HG03521 (cell line): Measurements from ENCODE around the gene FCGR3B.
"Not testable (repeated sequence)": the region's sequence is repeated elsewhere in the genome, so short reads cannot be mapped to it uniquely, and the experiment has no call there.

ENCODE experiments used
- ATAC-seq: cut with Tn5 transposase; IDR thresholded peaks from one replicate; pipeline ENCODE4 v1.9.1; 2021; ENCODE audit warnings: mild to moderate bottlenecking, moderate library complexity; ENCODE audit not compliant: unreplicated experiment

FCGR3B gene

GRCh38 chr1:161639203-161639602, 8.2 kb upstream of the FCGR3B start:
- not testable (repeated sequence) for ATAC-seq

- ATAC-seq, result not testable (repeated sequence)
Measured at GRCh38 chr1:161638251-161638993, 7.4 kb upstream of the FCGR3B start.

DNA sequence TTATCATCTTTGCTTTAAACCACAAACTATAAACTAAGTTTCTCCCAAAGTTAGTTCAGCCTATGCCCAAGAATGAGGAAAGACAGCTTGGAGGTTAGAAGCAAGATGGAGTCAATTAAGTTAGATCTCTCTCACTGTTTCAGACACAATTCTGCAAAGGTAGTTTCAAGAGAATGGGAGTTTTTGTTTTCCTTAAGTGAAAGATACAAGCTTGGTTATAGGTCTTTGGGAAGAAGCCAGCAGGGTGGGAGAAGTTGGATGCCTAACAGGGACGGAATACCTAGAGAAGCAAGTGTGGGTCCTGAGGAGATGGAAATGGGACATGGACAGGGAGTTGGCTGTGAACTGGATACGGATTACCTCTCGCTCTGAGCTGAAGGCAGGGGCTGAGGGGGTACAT, 6.0 kb upstream of the FCGR3B start:
- ATAC-seq, result not testable (repeated sequence)

DNA sequence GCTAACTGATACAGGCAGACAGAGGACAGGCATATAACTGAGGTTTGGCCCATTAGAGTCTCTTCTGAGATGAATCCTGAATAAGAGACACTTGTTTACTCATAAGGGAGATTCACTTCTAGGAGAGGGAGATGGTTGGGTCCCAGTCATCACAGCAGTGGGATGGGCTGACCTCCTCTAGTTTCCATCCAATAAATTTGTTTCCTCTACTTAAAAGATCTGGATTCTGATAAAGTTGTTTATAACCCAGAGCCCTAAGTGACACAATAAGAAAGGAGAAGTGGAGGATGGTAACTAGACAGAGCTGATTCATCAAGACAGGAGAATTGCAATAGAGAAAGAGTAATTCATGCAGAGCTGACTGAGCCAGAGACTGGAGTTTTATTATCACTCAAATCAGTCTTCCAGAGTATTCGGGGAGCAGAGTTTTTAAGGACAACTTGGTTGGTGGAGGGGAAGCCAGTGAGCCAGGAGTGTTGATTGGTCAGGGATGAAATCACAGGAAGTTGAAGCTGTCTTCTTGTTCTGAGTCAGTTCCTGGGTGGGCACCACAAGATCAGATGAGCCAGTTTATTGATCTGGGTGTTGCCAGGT, 5.3 kb upstream of the FCGR3B start:
- not testable (repeated sequence) for ATAC-seq

DNA sequence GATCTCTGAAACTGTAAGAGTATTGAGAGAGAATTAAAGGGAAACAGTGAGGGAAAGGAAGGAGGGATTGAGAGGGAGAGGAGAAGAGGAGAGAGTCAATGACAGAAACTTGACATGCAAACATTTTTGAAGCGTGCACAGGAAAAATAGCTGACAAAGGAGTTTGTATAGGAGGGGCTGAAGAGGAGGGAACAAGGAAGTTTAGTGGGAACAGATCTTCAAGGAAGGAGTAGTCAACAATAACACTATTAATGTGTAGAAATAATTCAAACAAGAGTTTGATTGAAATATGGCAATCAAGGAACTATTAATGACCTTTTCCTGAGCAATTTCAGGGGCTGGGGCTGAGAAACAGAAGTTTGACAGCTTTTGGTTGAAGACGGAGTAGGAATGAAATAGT, 4.0 kb upstream of the FCGR3B start:
- ATAC-seq, result not testable (repeated sequence)

DNA sequence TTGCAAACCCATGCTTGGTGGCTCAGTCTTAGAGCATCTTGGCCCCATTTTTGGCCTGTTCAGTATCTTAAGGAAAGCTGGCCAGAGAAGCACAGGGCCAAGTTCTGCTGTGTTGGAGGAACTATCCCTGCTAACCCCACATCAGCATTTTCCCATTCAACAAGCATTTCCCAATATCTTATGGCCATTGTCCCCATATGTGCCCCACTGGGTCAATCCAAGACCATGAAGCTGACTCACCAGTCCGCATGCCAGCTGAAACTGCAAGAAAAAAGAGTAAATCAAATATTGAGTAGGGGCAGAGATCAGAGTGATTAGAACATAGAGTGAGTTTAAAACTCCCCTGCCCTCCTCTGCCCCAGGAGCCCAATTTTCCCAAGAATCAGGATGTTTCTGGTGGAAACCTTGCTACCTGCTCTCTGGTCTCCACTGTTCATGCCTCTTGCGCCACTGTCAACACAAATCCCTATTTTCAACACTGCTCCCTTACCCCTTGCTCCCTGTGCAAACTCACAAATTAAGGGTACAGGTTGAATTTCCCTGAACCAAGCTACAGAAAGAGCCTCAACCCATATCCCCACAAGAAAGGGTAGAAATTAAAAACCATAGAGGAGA, 741 bp downstream of the FCGR3B start:
- ATAC-seq, result not testable (repeated sequence)

DNA sequence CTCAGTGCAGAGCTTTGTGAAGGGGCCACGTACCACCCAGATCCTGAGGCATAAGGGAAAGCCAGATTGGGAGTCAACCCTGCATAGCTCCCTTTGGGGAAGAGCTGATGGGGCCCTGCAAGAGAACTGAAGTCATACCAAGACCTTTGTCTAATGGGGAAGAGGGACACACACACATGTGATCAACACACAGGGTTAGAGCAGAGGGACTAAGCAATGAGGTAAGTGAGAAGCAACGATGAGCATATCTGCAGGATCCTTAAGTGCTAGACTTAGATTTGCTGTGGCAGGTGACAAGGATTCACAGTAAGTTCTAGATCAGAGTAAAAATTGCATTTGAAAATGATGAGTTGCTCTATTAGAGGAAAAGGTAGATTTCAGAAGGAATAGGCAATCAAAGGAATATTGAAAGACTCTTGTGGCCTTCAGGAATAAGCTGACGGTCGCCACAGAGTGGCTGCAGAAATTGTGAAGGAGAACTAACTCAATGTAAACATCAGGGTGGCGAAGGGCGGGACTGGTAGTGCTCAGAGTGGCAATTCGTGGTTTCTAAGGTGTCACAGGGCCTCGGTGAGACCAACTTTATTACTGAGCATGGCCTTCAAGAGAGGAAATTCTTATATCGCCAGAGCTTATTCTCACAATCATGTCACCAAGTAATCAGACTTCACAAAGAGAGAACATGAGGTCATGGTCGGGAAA, 4.4 kb downstream of the FCGR3B start:
- not testable (repeated sequence) for ATAC-seq

- not testable (repeated sequence) for ATAC-seq
Measured at GRCh38 chr1:161624605-161625004, 6.4 kb downstream of the FCGR3B start.

- ATAC-seq, result not testable (repeated sequence)
Measured at GRCh38 chr1:161623401-161624051, 7.5 kb downstream of the FCGR3B start.

DNA sequence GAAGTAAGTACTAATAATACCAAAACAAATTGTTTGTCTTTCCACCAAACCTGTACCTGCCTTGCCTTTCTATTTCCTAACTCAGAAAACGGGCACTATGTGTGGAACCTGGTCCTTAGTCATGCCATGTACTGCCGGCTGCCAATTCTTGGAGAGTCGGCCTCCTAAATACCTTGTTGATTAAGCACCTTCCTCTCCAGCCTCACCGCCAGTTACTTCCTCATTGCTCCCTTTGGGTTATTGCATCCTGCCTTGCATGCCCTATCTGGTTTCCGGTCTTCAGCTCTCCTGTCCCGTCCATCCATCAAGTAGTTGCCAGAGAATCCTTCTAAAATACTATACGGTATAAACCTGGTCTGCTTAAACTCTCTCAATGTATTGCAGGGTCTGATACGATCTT, 8.9 kb downstream of the FCGR3B start:
- ATAC-seq, result peak; percentile 38

DNA sequence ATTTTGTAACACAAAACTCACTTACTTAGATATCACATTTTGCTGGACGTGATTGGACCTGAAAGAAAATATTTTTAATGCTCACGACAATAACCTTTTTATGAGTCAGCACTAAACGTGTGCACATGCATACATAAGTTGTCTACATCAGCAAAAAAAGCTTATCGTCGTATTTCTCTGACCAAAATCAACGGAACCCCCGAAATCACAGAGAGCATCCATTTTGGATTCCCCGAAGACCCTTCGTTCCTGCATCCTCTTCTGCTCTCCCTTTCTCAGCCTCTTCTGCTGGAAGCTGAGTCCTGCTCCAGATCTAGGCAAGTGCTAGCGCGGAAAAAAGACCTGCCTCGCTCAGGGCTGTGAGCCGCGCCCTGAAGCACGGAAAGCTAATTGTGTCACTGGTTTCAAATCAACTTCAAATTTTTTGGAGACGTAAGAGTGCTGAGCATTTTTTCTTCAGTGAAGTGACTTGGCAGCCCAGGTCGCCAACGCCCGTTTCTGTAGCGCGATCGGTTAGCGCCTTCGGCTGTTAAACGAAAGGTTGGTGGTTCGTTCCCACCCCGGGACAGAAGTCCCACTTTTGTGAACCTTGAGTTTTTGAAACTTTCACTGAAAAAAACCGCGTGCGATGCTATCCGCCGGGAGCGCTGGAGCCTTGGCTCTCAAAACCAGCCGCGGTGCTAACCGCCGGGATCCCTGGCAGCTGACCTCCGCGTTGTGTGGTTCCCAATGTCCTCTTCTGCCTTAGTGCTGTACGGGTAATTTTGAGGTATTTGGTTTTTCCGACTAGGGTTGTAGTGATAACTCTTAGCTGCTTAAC, 9.6 kb downstream of the FCGR3B start:
- ATAC-seq, result peak; percentile 43

DNA sequence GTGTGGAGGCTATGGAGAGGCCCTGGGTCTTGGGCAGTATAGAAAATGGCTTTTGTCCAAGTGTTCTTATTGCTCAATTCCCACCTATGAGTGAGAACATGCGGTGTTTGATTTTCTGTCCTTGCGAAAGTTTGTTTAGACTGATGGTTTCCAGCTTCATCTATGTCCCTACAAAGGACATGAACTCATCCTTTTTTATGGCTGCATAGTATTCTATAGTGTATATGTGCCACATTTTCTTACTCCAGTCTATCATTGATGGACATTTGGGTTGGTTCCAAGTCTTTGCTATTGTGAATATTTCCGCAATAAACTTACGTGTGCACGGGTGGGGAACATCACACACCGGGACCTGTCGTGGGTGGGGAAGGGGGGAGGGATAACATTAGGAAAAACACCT, 10.6 kb downstream of the FCGR3B start:
- not testable (repeated sequence) for ATAC-seq

- ATAC-seq, result not testable (repeated sequence)
Measured at GRCh38 chr1:161618517-161618916, 12.5 kb downstream of the FCGR3B start.

GRCh38 chr1:161616417-161616816, 14.6 kb downstream of the FCGR3B start:
- not testable (repeated sequence) for ATAC-seq

- ATAC-seq, result not testable (repeated sequence)
Measured at GRCh38 chr1:161613142-161613514, 17.8 kb downstream of the FCGR3B start.

DNA sequence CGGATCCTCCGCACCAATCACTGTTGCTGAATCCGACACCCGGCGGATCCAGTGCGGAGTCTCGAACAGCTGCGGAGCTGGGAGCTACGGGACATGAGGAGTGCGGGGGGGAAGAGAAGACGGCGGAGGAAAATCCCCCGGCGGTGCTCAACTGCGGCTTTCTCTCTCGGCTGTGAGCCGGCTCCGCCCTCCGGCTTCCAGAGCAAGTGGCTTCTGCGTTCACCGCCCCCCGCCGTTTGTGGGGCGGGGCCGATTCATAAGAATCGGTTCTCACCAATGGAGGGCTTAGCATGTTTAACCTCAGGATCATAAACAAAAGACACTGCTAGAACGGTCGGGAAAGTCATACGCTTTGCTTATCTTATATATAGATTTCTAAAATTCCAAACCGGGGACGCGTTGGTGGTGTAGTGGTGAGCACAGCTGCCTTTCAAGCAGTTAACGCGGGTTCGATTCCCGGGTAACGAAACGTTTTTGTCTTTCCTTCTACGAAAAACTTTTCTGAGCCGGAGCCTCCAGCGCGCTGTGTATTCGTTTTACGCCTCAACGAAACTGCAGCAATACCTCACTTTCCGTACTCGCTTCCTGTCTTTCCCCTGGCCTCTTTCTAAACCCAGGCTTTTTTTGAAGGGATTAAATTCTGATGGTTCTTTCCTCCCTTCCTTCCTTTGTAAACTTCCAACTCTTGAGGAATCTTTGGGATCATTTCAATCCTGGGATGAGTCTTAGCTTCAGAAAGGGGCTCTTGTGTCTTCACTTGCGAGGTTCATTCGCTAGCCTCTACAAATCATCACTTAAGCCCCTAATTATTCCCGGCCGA, 18.4 kb downstream of the FCGR3B start:
- ATAC-seq, result peak; percentile 91

GRCh38 chr1:161611866-161612321, 19.1 kb downstream of the FCGR3B start:
- not testable (repeated sequence) for ATAC-seq

DNA sequence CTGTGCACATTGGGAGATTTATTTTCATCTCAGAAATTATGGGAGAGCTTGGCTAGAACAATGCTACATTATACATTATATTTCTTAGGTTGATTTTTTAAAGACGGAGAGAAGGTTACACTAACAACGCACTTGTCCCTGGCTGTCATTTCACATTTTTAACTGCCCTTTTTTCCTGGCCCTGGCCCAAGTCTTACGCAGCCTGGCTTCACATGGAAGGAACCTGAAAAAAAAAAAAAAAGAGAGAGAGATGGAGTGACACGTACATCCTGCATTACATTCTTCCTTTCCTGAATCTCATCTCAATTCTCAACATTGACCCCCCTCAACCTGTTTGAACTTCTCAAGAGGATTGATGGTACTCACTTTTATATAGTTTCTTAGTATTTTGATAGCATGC, 20.8 kb downstream of the FCGR3B start:
- ATAC-seq, result not testable (repeated sequence)
